Measurements from ENCODE around the gene ATAD3C.
"Not testable (repeated sequence)": the region's sequence is repeated elsewhere in the genome, so short reads cannot be mapped to it uniquely, and the experiment has no call there.

ATAD3C gene

GRCh38 chr1:1511533-1512285 is 62.2 kb downstream of the ATAD3C start, which contains the start of gene ATAD3A:
ATAD3A (plus strand) TSS chr1:1512162; CDS start chr1:1512269, 107 bp downstream.
- DNase-seq = peak; percentile 87 to 96 (median 93)

- peak in 3 of 6 experiments; percentile 15 to 33 (median 23) for DNase-seq
Observed at GRCh38 chr1:1512425-1512824, 62.9 kb downstream of the ATAD3C start.

GRCh38 chr1:1513675-1514074 is 64.2 kb downstream of the ATAD3C start:
- not testable (repeated sequence) for DNase-seq

GRCh38 chr1:1514376-1514775 is 64.9 kb downstream of the ATAD3C start:
- not testable (repeated sequence) for DNase-seq

GRCh38 chr1:1516923-1517322 is 67.4 kb downstream of the ATAD3C start:
- DNase-seq = not testable (repeated sequence)

GRCh38 chr1:1517973-1518620 is 68.6 kb downstream of the ATAD3C start:
- no peak for DNase-seq

- DNase-seq = not testable (repeated sequence)
Observed at GRCh38 chr1:1518621-1519007, 69.1 kb downstream of the ATAD3C start.

Measured in stimulated activated naive CD4-positive, alpha-beta T cell (primary cell).